AG09319 (cell line): Measurements from ENCODE around the gene PLCE1.
A peak's percentile ranks its signal among the peaks of the same experiment; 100 is the strongest.

Experiments used
- DNase-seq: peaks from one replicate; pipeline ENCODE4 v3.0.0-alpha.2; 2010; ENCODE audit warnings: low read depth; ENCODE audit errors: extremely low read depth
- CTCF ChIP-seq: IDR thresholded peaks from 2 replicates; pipeline ENCODE4 v1.5.1; 2011; ENCODE audit warnings: low read depth, mild to moderate bottlenecking, inconsistent platforms, low read length, moderate library complexity

PLCE1 gene

GRCh38 chr10:94000638-94001415 is 7.1 kb downstream of the PLCE1 start:
- DNase-seq: no peak

GRCh38 chr10:94001416-94001810 is 7.7 kb downstream of the PLCE1 start:
- TF ChIP-seq CTCF: no peak
- no peak for DNase-seq

More at GRCh38 chr10:94000638-94001415, 7.1 kb downstream of the PLCE1 start:
- no peak for TF ChIP-seq CTCF

GRCh38 chr10:94002156-94002555 is 8.4 kb downstream of the PLCE1 start:
- no peak for TF ChIP-seq CTCF
- no peak for DNase-seq

GRCh38 chr10:94003488-94003887 is 9.8 kb downstream of the PLCE1 start:
- no peak for DNase-seq
- TF ChIP-seq CTCF: no peak

GRCh38 chr10:94005050-94005449 is 11.3 kb downstream of the PLCE1 start:
- TF ChIP-seq CTCF: no peak
- no peak for DNase-seq

- no peak for TF ChIP-seq CTCF
- peak; percentile 40 for DNase-seq
Measured at GRCh38 chr10:94006591-94007550, 13.1 kb downstream of the PLCE1 start.

GRCh38 chr10:94008526-94008925 is 14.8 kb downstream of the PLCE1 start:
- TF ChIP-seq CTCF: no peak
- no peak for DNase-seq
